Measurements from ENCODE around the gene SRSF8. TPM values are rescaled to one million over a fixed set of nuclear protein-coding genes. Genes with fewer than 3 reads are reported as not detected.
A peak's percentile ranks its signal among the peaks of the same experiment; 100 is the strongest.
"Not testable (repeated sequence)": the region's sequence is repeated elsewhere in the genome, so short reads cannot be mapped to it uniquely, and the experiment has no call there.

The SRSF8 gene
- total RNA-seq, 5 donors from 2014 or later (not counting 1 experiment from before 2014, with no cell fraction given), result 61.2 to 84.0 (median 72.7) TPM

GRCh38 chr11:95108671-95109551, 42.2 kb downstream of the SRSF8 start:
- CTCF ChIA-PET, result interaction anchor here in 1 of 2 donors (0.7 kb wide), 1 partner anchor 490 kb away, joined by 3 read pairs; no protein-coding TSS in a partner anchor
- no peaks in the 10 kb centered on the region for H3K4me1 ChIP-seq (ENCODE audit: control insufficient read depth in 1 of 2, extremely low read depth in 1 of 2, insufficient read depth in 2 of 2, low read length in 2 of 2)
- POLR2A ChIA-PET, result no interaction called here
- no peak overlapping the region for H3K4me3 ChIP-seq (ENCODE audit: control insufficient read depth in 1 of 2, extremely low read depth in 1 of 2, low read length in 1 of 2)
- DNase-seq, result no peak
- no peak overlapping the region for H3K27ac ChIP-seq (ENCODE audit: low read length)
- Mint-ChIP-seq H3K27me3 (no peaks in the 10 kb centered on the region), H3K4me3 (no peak overlapping the region), H3K36me3 (peaks cover 47% of the 10 kb centered on the region), H3K4me1 (peaks cover 4 to 27% (median 23%) of the 10 kb centered on the region in 3 donors), H3K27ac (no peak overlapping the region), H3K9me3 (peaks cover 0 to 3% (median 0%) of the 10 kb centered on the region in 3 donors)
- peaks cover 0 to 14% of the 10 kb centered on the region in 2 donors for H3K36me3 ChIP-seq (ENCODE audit: control insufficient read depth in 2 of 2, extremely low read depth in 1 of 2, insufficient read depth in 1 of 2, low read length in 1 of 2)
- ATAC-seq (replicated peaks in 1 of 4), result no peak
- 100% methylated on average over 3 of the region's 6 CpGs for WGBS (ENCODE audit: insufficient coverage)
- no peaks in the 10 kb centered on the region for H3K9me3 ChIP-seq
- no peaks in the 10 kb centered on the region for H3K27me3 ChIP-seq (replicated peaks in 1 of 2; ENCODE audit: control insufficient read depth in 2 of 2, extremely low read depth in 1 of 2, insufficient read depth in 2 of 2, low read length in 1 of 2)

- WGBS (ENCODE audit: insufficient coverage), result no CpG with 5 or more reads among the region's 3 CpGs
- peaks cover 4 to 27% (median 19%) of the 10 kb centered on the region in 3 donors for H3K4me1 Mint-ChIP-seq
- H3K36me3 Mint-ChIP-seq, result peaks cover 36% of the 10 kb centered on the region
- ATAC-seq (replicated peaks in 1 of 4); H3K27me3 ChIP-seq (replicated peaks in 1 of 2; ENCODE audit: control insufficient read depth in 2 of 2, extremely low read depth in 1 of 2, insufficient read depth in 2 of 2, low read length in 1 of 2); H3K4me3 ChIP-seq (ENCODE audit: control insufficient read depth in 1 of 2, extremely low read depth in 1 of 2, low read length in 1 of 2); H3K4me3 Mint-ChIP-seq; H3K9me3 ChIP-seq; DNase-seq; H3K27ac ChIP-seq (ENCODE audit: low read length); H3K4me1 ChIP-seq (ENCODE audit: control insufficient read depth in 1 of 2, extremely low read depth in 1 of 2, insufficient read depth in 2 of 2, low read length in 2 of 2); H3K27ac Mint-ChIP-seq; H3K27me3 Mint-ChIP-seq; CTCF ChIA-PET; POLR2A ChIA-PET; H3K9me3 Mint-ChIP-seq: not testable (repeated sequence)
- H3K36me3 ChIP-seq (ENCODE audit: control insufficient read depth in 2 of 2, extremely low read depth in 1 of 2, insufficient read depth in 1 of 2, low read length in 1 of 2), result peaks cover 0 to 11% of the 10 kb centered on the region in 2 donors
Measured at GRCh38 chr11:95111471-95111870, 44.8 kb downstream of the SRSF8 start.

GRCh38 chr11:95111923-95112540, 45.3 kb downstream of the SRSF8 start:
- H3K27ac ChIP-seq (ENCODE audit: low read length), result no peak overlapping the region
- 100% methylated on average over 2 of the region's 3 CpGs for WGBS (ENCODE audit: insufficient coverage)
- H3K27me3 Mint-ChIP-seq, result no peaks in the 10 kb centered on the region
- peaks cover 34% of the 10 kb centered on the region for H3K36me3 Mint-ChIP-seq
- peaks cover 0 to 3% (median 0%) of the 10 kb centered on the region in 3 donors for H3K9me3 Mint-ChIP-seq
- no peak overlapping the region for H3K4me3 Mint-ChIP-seq
- peak overlapping the region in 1 of 2 donors; percentile 30 for H3K27ac Mint-ChIP-seq
- ChIA-PET POLR2A (no interaction called here), CTCF (interaction anchor here in 1 of 2 donors (0.6 kb wide), 1 partner anchor 27 kb away, joined by 3 read pairs; no protein-coding TSS in a partner anchor)
- ATAC-seq (replicated peaks in 1 of 4) (no peak), DNase-seq (no peak)
- H3K4me1 ChIP-seq (ENCODE audit: control insufficient read depth in 1 of 2, extremely low read depth in 1 of 2, insufficient read depth in 2 of 2, low read length in 2 of 2), result no peaks in the 10 kb centered on the region
- no peaks in the 10 kb centered on the region for H3K27me3 ChIP-seq (replicated peaks in 1 of 2; ENCODE audit: control insufficient read depth in 2 of 2, extremely low read depth in 1 of 2, insufficient read depth in 2 of 2, low read length in 1 of 2)
- peaks cover 0 to 11% of the 10 kb centered on the region in 2 donors for H3K36me3 ChIP-seq (ENCODE audit: control insufficient read depth in 2 of 2, extremely low read depth in 1 of 2, insufficient read depth in 1 of 2, low read length in 1 of 2)
- H3K9me3 ChIP-seq, result no peaks in the 10 kb centered on the region
- peaks cover 4 to 27% (median 17%) of the 10 kb centered on the region in 3 donors for H3K4me1 Mint-ChIP-seq
- no peak overlapping the region for H3K4me3 ChIP-seq (ENCODE audit: control insufficient read depth in 1 of 2, extremely low read depth in 1 of 2, low read length in 1 of 2)

- Histone ChIP-seq H3K27ac (ENCODE audit: low read length) (no peak overlapping the region), H3K4me1 (ENCODE audit: control insufficient read depth in 1 of 2, extremely low read depth in 1 of 2, insufficient read depth in 2 of 2, low read length in 2 of 2) (no peaks in the 10 kb centered on the region), H3K27me3 (replicated peaks in 1 of 2; ENCODE audit: control insufficient read depth in 2 of 2, extremely low read depth in 1 of 2, insufficient read depth in 2 of 2, low read length in 1 of 2) (no peaks in the 10 kb centered on the region), H3K4me3 (ENCODE audit: control insufficient read depth in 1 of 2, extremely low read depth in 1 of 2, low read length in 1 of 2) (no peak overlapping the region), H3K36me3 (ENCODE audit: control insufficient read depth in 2 of 2, extremely low read depth in 1 of 2, insufficient read depth in 1 of 2, low read length in 1 of 2) (no peaks in the 10 kb centered on the region), H3K9me3 (no peaks in the 10 kb centered on the region)
- DNase-seq (no peak), ATAC-seq (replicated peaks in 1 of 4) (no peak)
- Mint-ChIP-seq H3K27ac (no peak overlapping the region), H3K9me3 (peaks cover 0 to 16% (median 8%) of the 10 kb centered on the region in 3 donors), H3K36me3 (peaks cover 28% of the 10 kb centered on the region), H3K4me1 (peaks cover 4 to 23% (median 22%) of the 10 kb centered on the region in 3 donors), H3K4me3 (no peak overlapping the region), H3K27me3 (no peaks in the 10 kb centered on the region)
- ChIA-PET CTCF (no interaction called here), POLR2A (interaction anchor here in 1 of 2 donors (0.6 kb wide), 1 partner anchor 884 kb away, joined by 3 read pairs; no protein-coding TSS in a partner anchor)
- WGBS (ENCODE audit: insufficient coverage), result no CpG with 5 or more reads among the region's 1 CpG
Measured at GRCh38 chr11:95115597-95115996, 48.9 kb downstream of the SRSF8 start.

- ATAC-seq (replicated peaks in 1 of 4) (no peak), DNase-seq (no peak)
- no peak overlapping the region for H3K4me3 Mint-ChIP-seq
- Histone ChIP-seq H3K27ac (ENCODE audit: low read length) (no peak overlapping the region), H3K27me3 (replicated peaks in 1 of 2; ENCODE audit: control insufficient read depth in 2 of 2, extremely low read depth in 1 of 2, insufficient read depth in 2 of 2, low read length in 1 of 2) (no peaks in the 10 kb centered on the region), H3K36me3 (ENCODE audit: control insufficient read depth in 2 of 2, extremely low read depth in 1 of 2, insufficient read depth in 1 of 2, low read length in 1 of 2) (no peaks in the 10 kb centered on the region), H3K4me3 (ENCODE audit: control insufficient read depth in 1 of 2, extremely low read depth in 1 of 2, low read length in 1 of 2) (no peak overlapping the region), H3K4me1 (ENCODE audit: control insufficient read depth in 1 of 2, extremely low read depth in 1 of 2, insufficient read depth in 2 of 2, low read length in 2 of 2) (no peaks in the 10 kb centered on the region), H3K9me3 (no peaks in the 10 kb centered on the region)
- H3K4me1 Mint-ChIP-seq, result peaks cover 0 to 13% (median 7%) of the 10 kb centered on the region in 3 donors
- H3K36me3 Mint-ChIP-seq, result peaks cover 19% of the 10 kb centered on the region
- ChIA-PET POLR2A (no interaction called here), CTCF (no interaction called here)
- peaks cover 0 to 16% (median 5%) of the 10 kb centered on the region in 3 donors for H3K9me3 Mint-ChIP-seq
- 100% methylated on average over 1 of the region's 2 CpGs for WGBS (ENCODE audit: insufficient coverage)
- no peaks in the 10 kb centered on the region for H3K27me3 Mint-ChIP-seq
- no peak overlapping the region for H3K27ac Mint-ChIP-seq
Measured at GRCh38 chr11:95119361-95120060, 52.8 kb downstream of the SRSF8 start.
